Stimulated activated naive CD4-positive, alpha-beta T cell (primary cell): ENCODE data around the gene ERC2.
"Not testable (repeated sequence)": the region's sequence is repeated elsewhere in the genome, so short reads cannot be mapped to it uniquely, and the experiment has no call there.

Source experiments
- DNase-seq, 6 experiments: peaks; one replicate each; lab custom pipeline; 2025; lab: John Stamatoyannopoulos, UW

Gene ERC2

GRCh38 chr3:56122911-56123310 lies 345.4 kb downstream of the ERC2 start:
- DNase-seq = no peak

- no peak for DNase-seq
These were observed 346.6 kb downstream of the ERC2 start for GRCh38 chr3:56121716-56122115.

- DNase-seq = no peak
These were observed 348.5 kb downstream of the ERC2 start for GRCh38 chr3:56119575-56120349.

- no peak for DNase-seq
These were observed 349.3 kb downstream of the ERC2 start for GRCh38 chr3:56118968-56119367.

GRCh38 chr3:56115698-56116097 lies 352.6 kb downstream of the ERC2 start:
- DNase-seq = no peak

GRCh38 chr3:56115199-56115598 lies 353.1 kb downstream of the ERC2 start:
- no peak for DNase-seq

GRCh38 chr3:56113908-56114307 lies 354.4 kb downstream of the ERC2 start:
- DNase-seq = no peak

GRCh38 chr3:56113231-56113630 lies 355.0 kb downstream of the ERC2 start:
- DNase-seq = no peak

GRCh38 chr3:56111606-56112304 lies 356.5 kb downstream of the ERC2 start:
- no peak for DNase-seq

GRCh38 chr3:56110886-56111285 lies 357.4 kb downstream of the ERC2 start:
- no peak for DNase-seq

GRCh38 chr3:56107157-56107556 lies 361.1 kb downstream of the ERC2 start:
- DNase-seq = no peak

- DNase-seq = no peak
These were observed 366.2 kb downstream of the ERC2 start for GRCh38 chr3:56102032-56102431.

- no peak for DNase-seq
These were observed 366.7 kb downstream of the ERC2 start for GRCh38 chr3:56101576-56101975.

- DNase-seq = no peak
These were observed 371.3 kb downstream of the ERC2 start for GRCh38 chr3:56096999-56097398.

GRCh38 chr3:56094170-56094569 lies 374.1 kb downstream of the ERC2 start:
- no peak for DNase-seq

GRCh38 chr3:56089739-56090138 lies 378.5 kb downstream of the ERC2 start:
- no peak for DNase-seq

GRCh38 chr3:56087451-56088053 lies 380.7 kb downstream of the ERC2 start:
- no peak for DNase-seq

- DNase-seq = no peak
These were observed 381.9 kb downstream of the ERC2 start for GRCh38 chr3:56086355-56086754.

- DNase-seq = no peak
These were observed 387.0 kb downstream of the ERC2 start for GRCh38 chr3:56081246-56081645.

- DNase-seq = no peak
These were observed 391.5 kb downstream of the ERC2 start for GRCh38 chr3:56076746-56077145.

GRCh38 chr3:56075089-56075488 lies 393.2 kb downstream of the ERC2 start:
- DNase-seq = no peak

- DNase-seq = no peak
These were observed 398.5 kb downstream of the ERC2 start for GRCh38 chr3:56069766-56070165.

- DNase-seq = not testable (repeated sequence)
These were observed 401.9 kb downstream of the ERC2 start for GRCh38 chr3:56066405-56066804.
